ENCODE results near the gene CDH16. TPM values are rescaled to one million over a fixed set of nuclear protein-coding genes. Genes with fewer than 3 reads are reported as not detected.
"Not testable (repeated sequence)": the region's sequence is repeated elsewhere in the genome, so short reads cannot be mapped to it uniquely, and the experiment has no call there.

Gene CDH16
- total RNA-seq, 1 donor: not detected

DNA sequence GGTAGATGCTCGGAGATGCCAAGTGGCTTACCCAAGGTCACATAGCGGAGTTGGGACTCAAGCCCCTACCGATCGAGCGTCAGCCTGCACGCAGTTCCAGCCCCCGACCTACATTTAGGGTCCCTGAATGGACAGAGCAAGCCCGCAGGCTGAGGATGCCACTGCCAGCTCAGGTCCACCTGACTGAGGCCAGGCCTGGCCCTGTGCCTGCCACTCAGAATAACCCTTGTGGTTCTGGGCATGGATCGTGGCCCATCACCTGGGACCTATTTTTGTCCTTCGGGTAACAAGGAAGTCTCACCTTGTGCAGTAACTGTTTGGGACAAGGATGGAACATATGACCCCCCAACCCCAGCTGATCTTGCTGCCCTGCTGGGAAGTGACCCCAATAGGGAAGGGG lies 17.1 kb downstream of the CDH16 start:
- Histone ChIP-seq H3K9me3 (ENCODE audit: low read depth, low read length) (no peaks in the 10 kb centered on the region), H3K4me1 (ENCODE audit: insufficient read depth, low read length) (no peaks in the 10 kb centered on the region), H3K4me3 (ENCODE audit: low read length) (no peak overlapping the region), H3K27me3 (ENCODE audit: insufficient read depth, low read length) (no peaks in the 10 kb centered on the region)

DNA sequence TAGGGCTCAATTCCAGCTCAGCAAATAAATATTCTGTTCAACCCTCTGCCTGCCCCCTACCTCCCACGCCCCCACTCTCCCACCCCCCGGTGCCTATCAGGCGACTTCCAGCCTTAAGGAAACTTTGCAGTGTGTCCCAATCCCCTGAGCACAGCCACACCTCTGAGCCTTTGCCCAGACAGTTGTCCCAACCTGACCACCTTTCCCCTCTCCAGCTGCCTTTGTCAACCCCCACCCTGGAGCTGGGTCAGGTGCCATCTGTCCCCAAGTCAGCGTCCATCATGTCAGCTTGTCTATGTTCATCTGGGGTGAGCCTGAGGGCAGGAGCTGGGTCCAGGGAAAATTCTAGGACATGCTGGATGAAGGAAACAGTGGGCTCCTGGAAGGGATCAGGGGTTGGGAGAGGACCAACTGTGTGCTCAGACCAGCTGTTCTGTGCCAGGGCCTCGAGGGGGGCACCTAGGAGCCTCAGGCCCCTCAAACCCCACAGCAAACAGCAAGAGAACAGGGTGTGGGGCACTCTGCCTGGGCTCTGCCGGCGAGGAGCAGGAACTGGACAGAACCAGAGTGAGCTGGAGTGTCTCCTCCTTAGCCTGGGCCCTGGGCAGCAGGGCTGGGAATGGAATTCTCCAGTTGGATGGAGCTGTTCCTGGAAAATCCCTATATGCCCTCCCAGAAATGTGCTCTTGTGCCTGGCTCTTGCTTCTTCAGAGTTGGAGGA lies 17.8 kb downstream of the CDH16 start:
- no peak overlapping the region for H3K4me3 ChIP-seq (ENCODE audit: low read length)
- no peaks in the 10 kb centered on the region for H3K27me3 ChIP-seq (ENCODE audit: insufficient read depth, low read length)
- H3K9me3 ChIP-seq (ENCODE audit: low read depth, low read length): no peaks in the 10 kb centered on the region
- H3K4me1 ChIP-seq (ENCODE audit: insufficient read depth, low read length): no peaks in the 10 kb centered on the region

DNA sequence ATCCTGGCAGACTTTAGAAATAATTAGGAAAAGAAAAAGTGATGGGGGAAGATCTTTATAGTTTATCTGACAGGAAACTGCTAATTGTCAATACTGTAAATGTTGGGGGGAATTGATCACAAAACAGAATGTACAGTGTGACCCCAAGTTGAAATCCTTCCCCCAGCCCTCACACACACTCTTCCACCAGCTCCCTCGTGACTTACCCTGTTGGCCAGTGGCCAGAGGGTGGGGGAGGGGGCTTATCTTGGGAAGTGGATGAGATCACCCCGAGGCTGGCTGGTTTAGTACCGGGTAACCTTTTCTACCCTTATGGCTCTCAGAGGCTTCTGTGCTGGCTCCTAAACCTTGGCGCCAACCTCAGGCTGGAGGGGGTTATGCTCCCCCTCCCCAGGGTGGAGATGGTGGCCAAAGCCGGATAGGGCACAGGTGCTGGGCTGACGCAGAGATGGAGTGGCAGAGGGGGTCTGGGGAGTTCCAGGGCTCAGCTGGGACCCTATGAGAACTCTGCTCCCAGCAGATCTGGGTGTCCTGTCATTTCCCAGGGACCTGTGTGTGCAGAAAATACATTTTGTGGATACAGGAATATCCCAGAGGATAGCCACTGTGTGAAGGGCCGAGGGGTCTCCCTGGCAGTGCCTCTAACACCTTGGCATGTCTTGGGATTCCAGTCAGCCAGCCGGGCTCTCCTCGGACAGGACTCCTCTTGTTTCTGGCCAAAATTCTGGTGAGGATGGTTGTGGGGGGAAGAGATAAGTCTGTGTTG lies 18.6 kb downstream of the CDH16 start:
- H3K4me3 ChIP-seq (ENCODE audit: low read length): no peak overlapping the region
- no peaks in the 10 kb centered on the region for H3K9me3 ChIP-seq (ENCODE audit: low read depth, low read length)
- H3K27me3 ChIP-seq (ENCODE audit: insufficient read depth, low read length): no peaks in the 10 kb centered on the region
- H3K4me1 ChIP-seq (ENCODE audit: insufficient read depth, low read length): peaks cover 3% of the 10 kb centered on the region

DNA sequence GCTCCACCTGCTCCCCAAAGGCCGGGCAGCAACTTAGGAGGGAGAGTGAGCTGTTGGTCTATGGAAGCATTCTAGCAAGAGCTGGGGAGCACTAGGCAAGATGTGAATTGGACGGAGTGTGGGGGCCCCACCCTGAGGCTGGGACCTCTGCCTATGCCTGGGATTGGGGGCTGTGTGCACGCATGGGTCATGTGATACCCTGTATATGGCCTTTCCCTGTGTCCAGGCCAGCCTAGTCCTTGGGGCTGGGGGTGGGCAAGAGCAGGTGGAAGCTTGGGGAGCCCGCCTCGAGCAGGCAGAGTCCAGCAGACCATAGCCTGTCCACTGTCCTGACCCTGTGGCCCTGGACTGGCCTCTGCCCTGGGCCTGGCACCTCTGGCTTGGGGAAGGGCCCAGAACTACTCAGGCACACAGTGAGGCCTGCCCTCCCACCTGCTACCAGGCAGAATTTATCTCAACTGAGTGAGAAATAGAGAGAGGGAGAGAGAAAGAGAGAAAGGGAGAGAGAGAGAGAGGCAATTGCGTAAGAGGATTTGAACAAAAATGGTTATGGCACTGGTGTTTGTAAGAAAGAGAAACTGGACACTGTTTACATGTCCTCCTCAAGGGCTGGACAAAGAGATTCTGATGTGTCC lies 19.3 kb downstream of the CDH16 start:
- no peaks in the 10 kb centered on the region for H3K9me3 ChIP-seq (ENCODE audit: low read depth, low read length)
- H3K27me3 ChIP-seq (ENCODE audit: insufficient read depth, low read length): no peaks in the 10 kb centered on the region
- H3K4me1 ChIP-seq (ENCODE audit: insufficient read depth, low read length): peaks cover 3% of the 10 kb centered on the region
- H3K4me3 ChIP-seq (ENCODE audit: low read length): no peak overlapping the region

DNA sequence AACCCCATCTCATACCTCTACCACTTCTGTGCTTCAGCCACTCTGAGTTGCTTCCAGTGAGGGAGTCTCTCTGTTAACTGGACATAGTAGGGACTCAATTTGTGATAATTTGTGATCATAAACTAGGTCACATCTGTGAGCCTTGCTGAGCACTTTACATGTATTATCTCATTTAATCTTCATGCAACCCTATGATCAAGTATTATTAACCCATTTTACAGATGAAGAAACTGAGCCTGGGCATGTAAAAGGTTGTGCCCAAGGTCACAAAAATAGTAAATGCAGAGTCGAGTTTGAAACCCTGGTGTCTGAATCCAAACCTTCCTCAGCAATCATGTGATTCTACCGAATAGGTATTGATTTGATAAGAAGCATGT lies 19.8 kb downstream of the CDH16 start:
- Histone ChIP-seq H3K9me3 (ENCODE audit: low read depth, low read length) (no peaks in the 10 kb centered on the region), H3K4me1 (ENCODE audit: insufficient read depth, low read length) (peaks cover 3% of the 10 kb centered on the region), H3K27me3 (ENCODE audit: insufficient read depth, low read length) (no peaks in the 10 kb centered on the region), H3K4me3 (ENCODE audit: low read length) (no peak overlapping the region)

DNA sequence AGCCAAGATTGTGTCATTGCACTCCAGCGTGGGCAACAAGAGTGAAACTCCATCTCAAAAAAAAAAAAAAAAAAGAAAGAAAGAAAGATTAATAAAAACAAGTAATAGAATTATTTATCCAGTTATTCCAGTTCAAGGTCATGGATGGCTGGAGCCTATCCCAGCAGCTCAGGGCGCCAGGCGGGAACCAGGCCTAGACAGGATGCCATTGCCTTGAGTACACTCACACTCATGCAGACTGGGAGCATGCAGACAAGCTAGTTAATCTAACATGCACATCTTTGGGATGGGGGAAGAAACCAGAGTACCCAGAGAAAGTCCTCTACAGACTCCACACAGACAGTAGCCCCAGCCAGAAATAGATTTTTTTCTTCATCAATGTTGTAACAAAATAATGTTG lies 20.5 kb downstream of the CDH16 start:
- H3K27me3 ChIP-seq (ENCODE audit: insufficient read depth, low read length): no peaks in the 10 kb centered on the region
- H3K9me3 ChIP-seq (ENCODE audit: low read depth, low read length): no peaks in the 10 kb centered on the region
- no peak overlapping the region for H3K4me3 ChIP-seq (ENCODE audit: low read length)
- peaks cover 3% of the 10 kb centered on the region for H3K4me1 ChIP-seq (ENCODE audit: insufficient read depth, low read length)

DNA sequence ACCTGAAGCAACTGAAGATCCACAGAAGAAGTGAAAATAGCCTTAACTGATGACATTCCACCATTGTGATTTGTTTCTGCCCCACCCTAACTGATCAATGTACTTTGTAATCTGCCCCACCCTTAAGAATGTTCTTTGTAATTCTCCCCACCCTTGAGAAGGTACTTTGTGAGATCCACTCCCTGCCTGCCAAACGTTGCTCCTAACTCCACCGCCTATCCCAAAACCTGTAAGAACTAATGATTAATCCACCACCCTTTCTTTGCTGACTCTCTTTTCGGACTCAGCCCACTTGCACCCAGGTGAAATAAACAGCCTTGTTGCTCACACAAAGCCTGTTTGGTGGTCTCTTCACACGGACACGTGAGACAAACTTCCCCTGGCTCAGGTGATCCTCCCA lies 22.0 kb downstream of the CDH16 start:
- H3K4me3 ChIP-seq (ENCODE audit: low read length); H3K4me1 ChIP-seq (ENCODE audit: insufficient read depth, low read length); H3K27me3 ChIP-seq (ENCODE audit: insufficient read depth, low read length); H3K9me3 ChIP-seq (ENCODE audit: low read depth, low read length): not testable (repeated sequence)

DNA sequence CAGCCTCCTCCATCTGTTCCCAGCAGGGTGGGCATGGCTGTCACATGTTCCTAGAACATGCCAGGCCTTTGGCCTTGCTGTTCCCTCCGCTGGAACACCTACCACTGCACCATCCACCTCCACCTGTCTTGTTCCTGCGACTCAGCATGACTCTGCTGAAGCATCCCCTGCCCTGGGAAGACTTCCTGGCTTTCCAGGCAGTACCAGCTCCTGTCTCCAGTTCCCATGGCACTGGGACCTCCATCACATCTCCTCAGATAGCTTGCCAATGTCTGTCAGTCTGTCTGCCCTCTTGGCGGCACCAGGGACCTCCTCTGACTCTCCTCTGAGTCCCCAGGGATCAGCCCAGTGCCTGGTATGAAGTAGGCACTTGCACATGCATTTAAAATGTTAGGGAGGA lies 22.7 kb downstream of the CDH16 start:
- Histone ChIP-seq H3K4me3 (ENCODE audit: low read length) (no peak overlapping the region), H3K4me1 (ENCODE audit: insufficient read depth, low read length) (peaks cover 3% of the 10 kb centered on the region), H3K9me3 (ENCODE audit: low read depth, low read length) (no peaks in the 10 kb centered on the region), H3K27me3 (ENCODE audit: insufficient read depth, low read length) (no peaks in the 10 kb centered on the region)

DNA sequence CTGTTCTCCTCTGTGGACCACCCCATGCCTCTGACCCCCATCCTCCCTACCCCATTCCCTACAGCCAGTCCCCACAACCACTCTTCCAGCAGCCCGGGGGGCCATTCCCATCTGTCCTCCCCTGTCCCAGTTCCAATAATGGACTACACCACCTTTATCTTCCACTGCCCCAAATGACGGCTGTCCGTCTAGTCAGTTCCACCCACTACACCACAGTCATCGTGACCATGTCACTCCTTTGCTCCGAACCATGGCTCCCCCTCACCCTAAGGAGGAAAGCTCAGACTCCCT lies 23.1 kb downstream of the CDH16 start:
- Histone ChIP-seq H3K9me3 (ENCODE audit: low read depth, low read length) (no peaks in the 10 kb centered on the region), H3K4me3 (ENCODE audit: low read length) (no peak overlapping the region), H3K27me3 (ENCODE audit: insufficient read depth, low read length) (no peaks in the 10 kb centered on the region), H3K4me1 (ENCODE audit: insufficient read depth, low read length) (peaks cover 3% of the 10 kb centered on the region)

DNA sequence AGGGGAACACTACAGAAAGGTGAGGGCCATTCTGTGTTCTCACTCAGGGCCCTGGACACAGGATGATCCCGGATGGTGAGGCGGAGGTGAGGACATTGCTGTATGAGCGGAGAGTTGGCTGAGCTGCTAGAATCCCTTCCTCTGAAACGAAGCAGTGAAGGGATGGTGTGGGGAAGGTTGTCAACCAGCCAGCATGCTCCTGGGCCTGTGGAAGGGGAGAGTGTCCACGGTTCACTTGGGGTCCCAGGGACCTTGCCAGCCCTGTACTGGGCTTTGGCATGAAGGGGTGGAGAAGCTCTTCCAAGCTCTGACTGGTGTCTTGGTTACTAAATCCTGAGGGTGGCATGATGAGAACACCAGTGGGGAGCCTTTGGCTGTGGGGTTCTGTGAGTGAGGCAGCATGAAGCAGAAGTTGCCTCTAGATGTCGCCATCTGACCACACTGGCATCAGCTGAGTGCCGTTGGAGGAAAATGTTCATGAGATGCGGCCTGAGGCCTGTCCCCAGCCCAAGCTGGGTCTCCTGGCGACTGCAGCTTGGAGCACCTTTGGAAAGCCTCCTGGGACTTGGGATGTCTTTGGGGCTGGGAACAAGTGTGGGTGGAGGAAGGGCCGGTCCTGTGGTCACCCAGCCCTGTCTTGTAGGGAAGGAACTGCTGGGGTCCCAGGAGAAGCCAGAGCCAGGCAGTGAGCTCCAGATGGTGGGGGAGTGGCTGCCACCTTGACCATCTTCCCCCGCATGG lies 23.6 kb downstream of the CDH16 start:
- Histone ChIP-seq H3K4me1 (ENCODE audit: insufficient read depth, low read length) (peaks cover 3% of the 10 kb centered on the region), H3K27me3 (ENCODE audit: insufficient read depth, low read length) (no peaks in the 10 kb centered on the region), H3K4me3 (ENCODE audit: low read length) (no peak overlapping the region), H3K9me3 (ENCODE audit: low read depth, low read length) (no peaks in the 10 kb centered on the region)

DNA sequence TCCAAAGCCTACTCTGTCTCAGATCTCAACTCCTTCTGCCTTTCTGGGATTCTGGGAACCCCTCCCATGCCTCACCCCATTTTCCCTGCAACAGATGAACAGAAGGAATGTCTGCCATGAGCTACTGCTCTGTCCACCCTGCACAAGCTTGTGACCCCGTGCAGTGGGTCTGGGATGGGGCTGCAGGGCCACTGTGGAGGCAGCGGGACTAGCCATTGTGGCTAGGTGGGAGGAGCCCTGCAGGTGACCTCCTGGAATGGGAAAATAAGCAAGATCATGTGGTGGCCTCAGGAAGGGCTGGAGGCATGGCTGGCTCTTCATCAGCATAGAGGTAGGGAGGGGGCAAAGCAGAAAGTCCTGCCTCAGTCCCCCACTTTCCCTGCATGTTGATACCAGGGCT lies 24.6 kb downstream of the CDH16 start:
- no peak overlapping the region for H3K4me3 ChIP-seq (ENCODE audit: low read length)
- peaks cover 3% of the 10 kb centered on the region for H3K4me1 ChIP-seq (ENCODE audit: insufficient read depth, low read length)
- no peaks in the 10 kb centered on the region for H3K27me3 ChIP-seq (ENCODE audit: insufficient read depth, low read length)
- no peaks in the 10 kb centered on the region for H3K9me3 ChIP-seq (ENCODE audit: low read depth, low read length)

DNA sequence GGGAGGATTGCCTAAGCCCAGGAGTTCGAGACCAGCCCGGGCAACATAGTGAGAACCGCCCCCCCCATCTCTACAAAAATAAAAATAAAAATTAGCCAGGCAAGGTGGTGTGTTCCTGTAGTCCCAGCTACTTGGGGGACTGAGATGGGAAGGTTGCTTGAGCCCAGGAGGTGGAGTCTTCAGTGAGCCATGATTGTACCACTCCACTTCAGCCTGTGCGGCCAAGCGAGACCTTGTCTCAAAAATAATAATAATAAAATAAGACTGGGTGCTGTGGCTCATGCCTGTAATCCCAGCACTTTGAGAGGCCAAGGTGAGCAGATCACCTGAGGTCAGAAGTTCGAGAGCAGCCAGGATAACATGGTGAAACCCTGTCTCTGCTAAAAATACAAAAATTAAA lies 26.9 kb downstream of the CDH16 start:
- H3K4me1 ChIP-seq (ENCODE audit: insufficient read depth, low read length): peaks cover 3% of the 10 kb centered on the region
- no peaks in the 10 kb centered on the region for H3K27me3 ChIP-seq (ENCODE audit: insufficient read depth, low read length)
- H3K4me3 ChIP-seq (ENCODE audit: low read length): no peak overlapping the region
- H3K9me3 ChIP-seq (ENCODE audit: low read depth, low read length): no peaks in the 10 kb centered on the region

DNA sequence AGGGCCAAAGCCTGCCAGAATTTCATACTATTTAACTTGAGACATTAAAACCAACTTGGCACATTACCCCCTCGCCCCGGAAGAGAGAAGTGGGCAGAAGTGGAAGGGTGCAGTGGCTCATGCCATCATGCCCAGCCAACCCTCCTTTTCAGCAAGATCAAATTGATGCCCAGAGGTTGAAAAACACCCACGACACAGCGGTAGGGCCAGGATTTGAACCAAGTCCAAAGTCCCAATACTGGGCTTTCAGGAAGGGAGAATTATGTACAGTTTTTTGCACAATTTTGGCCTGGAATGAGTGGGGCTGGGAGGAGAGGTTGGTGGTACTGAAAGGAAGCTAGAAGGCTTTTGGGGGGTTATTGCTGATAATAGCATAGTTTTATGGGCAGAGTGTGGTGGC lies 27.3 kb downstream of the CDH16 start:
- Histone ChIP-seq H3K27me3 (ENCODE audit: insufficient read depth, low read length) (no peaks in the 10 kb centered on the region), H3K9me3 (ENCODE audit: low read depth, low read length) (no peaks in the 10 kb centered on the region), H3K4me3 (ENCODE audit: low read length) (no peak overlapping the region), H3K4me1 (ENCODE audit: insufficient read depth, low read length) (peaks cover 3% of the 10 kb centered on the region)

DNA sequence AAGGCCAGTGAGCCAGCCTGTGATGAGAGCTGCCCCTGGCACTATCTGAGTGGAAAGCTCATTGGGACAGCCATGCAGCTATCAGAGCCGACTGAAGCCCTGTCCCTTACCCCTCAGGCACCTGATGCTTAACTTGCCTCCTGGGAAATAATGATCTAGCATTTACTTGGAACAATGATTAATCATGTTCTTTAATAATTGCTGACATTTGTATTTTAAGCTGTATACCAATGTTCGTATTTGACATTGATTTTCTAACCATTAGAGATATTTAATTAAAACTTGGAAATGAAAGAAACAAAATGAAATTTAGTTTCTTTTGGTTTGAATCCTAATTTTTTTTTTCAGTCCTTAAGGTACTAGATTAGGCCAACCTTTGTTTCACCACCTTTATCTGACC lies 27.9 kb downstream of the CDH16 start:
- Histone ChIP-seq H3K4me3 (ENCODE audit: low read length) (no peak overlapping the region), H3K27me3 (ENCODE audit: insufficient read depth, low read length) (no peaks in the 10 kb centered on the region), H3K4me1 (ENCODE audit: insufficient read depth, low read length) (peaks cover 3% of the 10 kb centered on the region), H3K9me3 (ENCODE audit: low read depth, low read length) (no peaks in the 10 kb centered on the region)

DNA sequence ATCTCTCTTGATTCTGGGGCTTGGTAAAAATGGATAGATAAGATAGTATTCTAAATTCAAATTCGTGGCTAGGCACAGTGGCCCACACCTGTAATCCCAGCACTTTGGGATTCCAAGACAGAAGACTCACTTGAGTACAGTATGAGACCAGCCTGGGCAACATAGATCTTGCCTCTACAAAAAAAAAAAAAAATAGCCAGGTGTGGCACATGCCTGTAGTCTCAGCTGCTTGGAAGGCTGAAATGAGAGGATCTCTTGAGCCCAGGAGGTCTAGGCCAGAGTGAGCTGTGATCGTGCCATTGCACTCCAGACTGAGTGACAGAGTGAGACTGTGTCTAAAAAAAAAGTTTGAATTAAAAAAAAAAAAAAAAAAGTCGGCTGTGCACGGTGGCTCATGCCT lies 29.1 kb downstream of the CDH16 start:
- no peaks in the 10 kb centered on the region for H3K9me3 ChIP-seq (ENCODE audit: low read depth, low read length)
- H3K4me1 ChIP-seq (ENCODE audit: insufficient read depth, low read length): no peaks in the 10 kb centered on the region
- no peaks in the 10 kb centered on the region for H3K27me3 ChIP-seq (ENCODE audit: insufficient read depth, low read length)
- no peak overlapping the region for H3K4me3 ChIP-seq (ENCODE audit: low read length)
